GM12801 (cell line): Measurements from ENCODE around the gene FRMD4A.

ENCODE experiments used
- TF ChIP-seq, protein P1 (sequence below): IDR thresholded peaks from one replicate; pipeline ENCODE4 v1.5.1; 2011; ENCODE audit warnings: control low read depth; ENCODE audit not compliant: insufficient read length; ENCODE audit errors: extremely low read depth

The FRMD4A gene

DNA sequence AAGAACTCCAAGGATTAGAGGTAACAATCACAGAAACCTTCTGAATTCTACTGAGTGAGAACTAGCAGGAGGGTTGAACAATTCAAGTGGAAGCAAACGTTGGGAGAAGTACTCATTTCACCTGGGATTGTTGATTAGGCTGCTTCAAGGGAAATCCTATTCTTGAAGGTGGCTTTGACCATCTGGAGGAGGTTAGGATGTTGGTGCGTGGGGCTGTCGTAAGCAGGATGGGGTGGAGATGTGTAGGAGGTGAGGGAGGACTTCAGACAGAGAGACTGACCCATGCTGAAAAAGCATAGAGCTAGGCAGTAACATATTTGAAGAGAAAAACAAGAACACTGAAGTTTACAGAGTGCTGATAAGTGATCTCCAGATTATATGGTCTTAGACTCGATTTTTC, 147.9 kb downstream of the FRMD4A start:
- TF ChIP-seq, protein P1, sequence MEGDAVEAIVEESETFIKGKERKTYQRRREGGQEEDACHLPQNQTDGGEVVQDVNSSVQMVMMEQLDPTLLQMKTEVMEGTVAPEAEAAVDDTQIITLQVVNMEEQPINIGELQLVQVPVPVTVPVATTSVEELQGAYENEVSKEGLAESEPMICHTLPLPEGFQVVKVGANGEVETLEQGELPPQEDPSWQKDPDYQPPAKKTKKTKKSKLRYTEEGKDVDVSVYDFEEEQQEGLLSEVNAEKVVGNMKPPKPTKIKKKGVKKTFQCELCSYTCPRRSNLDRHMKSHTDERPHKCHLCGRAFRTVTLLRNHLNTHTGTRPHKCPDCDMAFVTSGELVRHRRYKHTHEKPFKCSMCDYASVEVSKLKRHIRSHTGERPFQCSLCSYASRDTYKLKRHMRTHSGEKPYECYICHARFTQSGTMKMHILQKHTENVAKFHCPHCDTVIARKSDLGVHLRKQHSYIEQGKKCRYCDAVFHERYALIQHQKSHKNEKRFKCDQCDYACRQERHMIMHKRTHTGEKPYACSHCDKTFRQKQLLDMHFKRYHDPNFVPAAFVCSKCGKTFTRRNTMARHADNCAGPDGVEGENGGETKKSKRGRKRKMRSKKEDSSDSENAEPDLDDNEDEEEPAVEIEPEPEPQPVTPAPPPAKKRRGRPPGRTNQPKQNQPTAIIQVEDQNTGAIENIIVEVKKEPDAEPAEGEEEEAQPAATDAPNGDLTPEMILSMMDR, result no peak

GRCh38 chr10:14181567-14181936, 149.2 kb downstream of the FRMD4A start:
- TF ChIP-seq, protein P1, result no peak

DNA sequence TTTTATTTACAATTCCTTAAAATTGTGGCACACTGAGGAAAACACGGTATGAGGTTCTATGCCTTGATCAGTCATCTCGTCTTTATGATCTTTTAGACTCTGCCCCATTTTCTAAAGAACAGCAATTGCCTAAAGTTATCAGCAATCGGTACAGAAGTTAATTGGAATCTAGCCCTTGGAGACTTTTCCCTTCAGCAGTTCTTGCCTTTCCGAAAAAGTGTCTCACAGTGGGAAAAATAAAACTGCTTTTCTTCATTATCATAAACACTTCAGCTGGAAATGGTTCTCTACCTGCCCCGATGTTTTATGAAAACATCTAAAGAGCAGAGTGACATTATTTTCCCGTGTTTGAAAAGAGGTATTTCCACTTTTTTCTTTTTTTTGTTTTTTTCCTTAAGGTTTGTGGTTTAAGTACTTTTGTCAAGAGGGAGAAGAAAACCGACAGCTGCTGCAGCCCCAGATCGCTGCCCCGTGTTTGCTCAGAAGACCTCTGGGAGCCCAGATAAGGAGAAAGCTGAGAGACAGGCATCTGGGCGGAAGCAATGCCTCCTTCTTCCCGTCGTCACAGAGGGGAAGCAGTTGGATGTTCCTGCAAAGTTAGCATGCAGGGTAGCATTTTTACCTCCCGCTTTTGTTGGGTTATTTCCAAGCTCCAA, 149.7 kb downstream of the FRMD4A start:
- TF ChIP-seq, protein P1, result no peak

DNA sequence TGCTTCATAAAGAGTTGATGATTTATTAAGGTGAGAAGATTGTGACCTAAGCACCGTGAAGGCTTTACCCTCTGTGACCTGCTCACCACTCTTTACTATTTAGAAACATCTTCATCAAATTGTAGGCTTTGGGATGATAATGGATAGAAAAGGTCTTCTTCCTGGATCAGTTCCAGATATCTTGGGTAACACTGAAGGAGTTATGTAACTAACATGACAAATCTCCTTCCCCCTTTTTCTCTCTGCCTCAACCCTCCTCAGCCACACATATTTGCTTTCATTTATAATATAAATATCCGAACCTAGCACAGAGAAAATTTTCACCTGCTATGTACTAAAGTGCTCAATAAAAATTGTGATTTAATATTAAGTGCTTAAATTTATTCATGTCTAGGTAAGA, 151.5 kb downstream of the FRMD4A start:
- TF ChIP-seq, protein P1, result no peak

- TF ChIP-seq, protein P1, result no peak
Measured at GRCh38 chr10:14173706-14174594, 156.8 kb downstream of the FRMD4A start.

DNA sequence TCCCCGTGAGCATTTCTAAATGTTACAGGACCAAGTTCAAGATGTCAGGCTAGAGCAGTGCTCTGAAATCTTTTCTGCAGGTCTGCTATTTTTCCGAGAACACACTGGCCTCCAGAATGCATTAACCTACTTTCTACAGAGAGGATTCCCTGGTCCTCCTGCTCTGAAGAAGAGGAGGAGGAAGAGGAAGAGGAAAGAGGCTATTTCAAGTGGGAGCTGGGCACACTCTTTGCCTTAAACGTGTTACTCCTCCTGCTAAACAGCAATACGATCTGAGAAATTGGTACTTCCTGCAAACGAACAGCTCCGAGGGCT, 157.4 kb downstream of the FRMD4A start:
- TF ChIP-seq, protein P1, result no peak

DNA sequence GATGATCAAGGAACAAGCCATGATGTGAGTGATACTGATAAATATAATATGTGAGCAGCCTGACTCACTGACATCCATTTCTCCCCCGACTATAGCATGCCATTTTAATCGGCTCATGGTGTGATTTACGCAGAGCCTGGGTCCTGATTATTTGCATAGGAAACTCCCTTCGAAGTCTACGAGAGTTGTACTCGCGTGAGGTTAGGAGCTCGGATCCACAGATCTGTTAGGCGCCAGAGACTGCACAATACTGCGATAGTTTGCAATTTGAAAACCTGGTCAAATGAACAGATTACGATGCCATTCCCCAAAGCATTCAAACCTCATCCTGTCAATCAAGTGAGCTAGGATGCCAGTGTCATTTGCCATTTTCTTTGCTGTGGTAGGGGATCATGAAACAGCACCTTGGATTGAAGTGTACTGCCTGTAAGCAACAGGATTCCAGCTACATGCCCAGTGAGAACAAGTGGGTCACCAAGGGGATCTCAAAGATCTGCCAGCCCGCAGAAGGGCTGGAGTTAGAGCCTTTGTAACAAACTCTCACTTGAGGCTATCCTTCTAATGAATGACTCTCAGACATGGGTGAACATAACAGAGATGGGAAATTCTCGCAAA, 158.3 kb downstream of the FRMD4A start:
- TF ChIP-seq, protein P1, result no peak
